GM12801 (cell line): Measurements from ENCODE around the gene C15orf62.

Experiments used
- TF ChIP-seq, protein P1 (sequence below): IDR thresholded peaks from one replicate; pipeline ENCODE4 v1.5.1; 2011; ENCODE audit warnings: control low read depth; ENCODE audit not compliant: insufficient read length; ENCODE audit errors: extremely low read depth

C15orf62 gene

DNA sequence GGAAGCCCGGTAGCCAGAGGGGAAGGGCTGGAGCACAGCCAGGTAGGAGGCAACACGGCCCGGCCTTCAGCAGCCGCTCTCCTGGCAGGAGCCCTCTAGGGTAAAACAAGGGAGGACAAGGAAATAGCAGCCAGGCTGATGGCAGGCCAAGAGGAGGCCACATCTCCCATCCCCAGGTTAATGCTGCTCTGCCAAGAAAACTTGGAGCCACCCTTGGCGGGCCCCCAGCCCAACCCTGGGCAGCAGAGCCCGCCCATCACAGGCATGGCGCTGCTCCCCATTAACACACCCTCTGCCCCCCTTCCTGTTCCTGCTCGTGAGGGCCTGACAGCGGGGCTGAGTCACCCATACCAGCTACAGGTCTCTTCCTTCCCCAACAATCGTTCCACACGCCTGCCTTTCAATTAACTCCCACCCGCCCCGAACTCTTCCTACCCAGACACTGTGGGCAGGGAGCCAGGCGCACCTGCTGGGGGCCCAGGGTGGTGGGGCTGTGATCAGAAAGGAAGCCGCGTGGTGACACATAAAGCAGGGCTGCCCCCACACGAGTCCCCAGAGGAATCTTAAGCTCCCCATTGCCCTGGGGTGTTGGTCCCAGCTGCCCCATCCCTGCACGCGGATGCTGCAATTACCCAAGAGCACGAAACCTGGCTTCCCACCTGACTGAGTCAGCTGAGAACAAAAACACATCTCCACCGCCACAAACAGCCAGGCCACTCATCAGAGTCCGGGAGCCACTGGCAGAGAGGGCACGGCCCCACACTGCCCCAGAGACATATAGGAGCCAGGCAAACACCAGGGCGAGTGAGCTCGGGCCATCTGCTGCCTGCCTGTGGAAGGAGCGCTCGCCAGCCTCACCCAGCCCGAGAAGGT, at the start of gene C15orf62:
TSS of gene C15orf62 (plus strand) at position 707 of the 873 bp plus-strand sequence. CDS start 516 bp downstream, outside the sequence.
- TF ChIP-seq, protein P1, sequence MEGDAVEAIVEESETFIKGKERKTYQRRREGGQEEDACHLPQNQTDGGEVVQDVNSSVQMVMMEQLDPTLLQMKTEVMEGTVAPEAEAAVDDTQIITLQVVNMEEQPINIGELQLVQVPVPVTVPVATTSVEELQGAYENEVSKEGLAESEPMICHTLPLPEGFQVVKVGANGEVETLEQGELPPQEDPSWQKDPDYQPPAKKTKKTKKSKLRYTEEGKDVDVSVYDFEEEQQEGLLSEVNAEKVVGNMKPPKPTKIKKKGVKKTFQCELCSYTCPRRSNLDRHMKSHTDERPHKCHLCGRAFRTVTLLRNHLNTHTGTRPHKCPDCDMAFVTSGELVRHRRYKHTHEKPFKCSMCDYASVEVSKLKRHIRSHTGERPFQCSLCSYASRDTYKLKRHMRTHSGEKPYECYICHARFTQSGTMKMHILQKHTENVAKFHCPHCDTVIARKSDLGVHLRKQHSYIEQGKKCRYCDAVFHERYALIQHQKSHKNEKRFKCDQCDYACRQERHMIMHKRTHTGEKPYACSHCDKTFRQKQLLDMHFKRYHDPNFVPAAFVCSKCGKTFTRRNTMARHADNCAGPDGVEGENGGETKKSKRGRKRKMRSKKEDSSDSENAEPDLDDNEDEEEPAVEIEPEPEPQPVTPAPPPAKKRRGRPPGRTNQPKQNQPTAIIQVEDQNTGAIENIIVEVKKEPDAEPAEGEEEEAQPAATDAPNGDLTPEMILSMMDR: no peak

- TF ChIP-seq, protein P1: no peak
These were observed 48.1 kb upstream of the C15orf62 start for GRCh38 chr15:40721701-40722100.

- TF ChIP-seq, protein P1: no peak
These were observed 47.4 kb upstream of the C15orf62 start for GRCh38 chr15:40722354-40722753.

DNA sequence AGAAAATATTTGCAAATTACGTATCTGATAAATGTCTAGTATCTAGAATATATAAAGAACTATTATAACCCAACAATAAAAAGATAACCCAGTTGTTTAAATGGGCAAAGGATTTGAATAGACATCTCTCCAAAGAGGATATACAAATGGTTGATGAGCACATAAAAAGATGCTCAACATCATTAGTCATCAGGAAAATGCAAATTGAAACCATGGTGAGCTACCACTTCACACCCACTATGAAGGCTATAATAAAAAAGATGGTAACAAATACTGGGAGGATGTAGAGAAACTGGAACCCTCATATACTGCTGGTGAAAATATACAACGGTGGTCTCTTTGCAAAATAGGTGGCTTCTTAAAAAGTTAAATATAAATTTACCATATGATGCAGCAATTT, 46.8 kb upstream of the C15orf62 start:
- TF ChIP-seq, protein P1: no peak

DNA sequence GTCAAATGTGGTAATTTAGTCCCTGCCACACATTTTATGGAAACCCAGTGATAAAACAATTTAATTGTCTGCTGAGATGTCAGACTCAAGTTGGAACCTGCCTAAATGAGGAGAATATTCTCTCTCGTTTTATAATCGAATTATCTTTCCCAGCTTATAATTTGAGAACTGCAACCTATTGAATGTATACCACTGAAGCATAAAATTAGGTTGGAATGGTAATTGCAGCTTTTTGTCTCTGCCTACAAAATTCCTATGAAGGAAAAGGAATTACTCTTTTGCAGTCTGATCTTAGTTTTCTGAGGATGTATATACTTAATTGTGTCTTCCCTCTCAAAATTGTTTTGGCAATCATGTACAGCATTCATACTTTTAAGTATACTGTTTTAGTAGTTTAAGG, 45.9 kb upstream of the C15orf62 start:
- TF ChIP-seq, protein P1: no peak

DNA sequence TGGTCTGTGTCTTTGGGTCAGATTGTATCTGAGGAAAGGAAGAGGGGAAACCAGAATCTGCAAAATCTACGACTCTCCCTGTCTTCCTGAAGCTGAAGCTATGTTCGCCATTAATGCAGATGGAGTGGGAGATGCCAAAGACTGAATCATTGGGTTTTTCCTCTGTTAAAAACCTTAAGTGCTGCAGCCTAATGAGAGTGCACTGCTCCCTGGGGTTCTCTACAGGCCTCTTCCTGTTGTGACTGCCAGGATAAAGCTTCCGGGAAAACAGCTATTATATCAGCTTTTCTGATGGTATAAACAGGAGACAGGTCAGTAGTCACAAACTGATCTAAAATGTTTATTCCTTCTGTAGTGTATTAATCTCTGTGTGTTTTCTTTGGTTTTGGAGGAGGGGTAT, 38.7 kb upstream of the C15orf62 start:
- TF ChIP-seq, protein P1: no peak

GRCh38 chr15:40736575-40736974, 33.2 kb upstream of the C15orf62 start:
- TF ChIP-seq, protein P1: no peak
